Neural cell (in vitro differentiated cells): Measurements from ENCODE around the gene ACSL5.

Experiments used
- CTCF ChIP-seq: fragments of 450-650 bp; IDR thresholded peaks from 2 replicates; pipeline ENCODE4 v1.5.1; 2014; ENCODE audit warnings: antibody characterized with exemption, mild to moderate bottlenecking, moderate library complexity; ENCODE audit not compliant: poor library complexity, severe bottlenecking
- EP300 ChIP-seq: fragments of 450-650 bp; conservative IDR thresholded peaks from 2 replicates; pipeline ENCODE4 v1.6.1; 2014; ENCODE audit warnings: antibody characterized with exemption, mild to moderate bottlenecking, moderate library complexity; ENCODE audit not compliant: poor library complexity, severe bottlenecking
- EZH2 ChIP-seq: fragments of 200-600, 300-800 bp; shearing (Covaris generic), sonication (generic); IDR thresholded peaks from 2 replicates; pipeline ENCODE4 v1.6.1; 2014; ENCODE audit warnings: antibody characterized with exemption, low read length, borderline replicate concordance, mild to moderate bottlenecking; ENCODE audit not compliant: insufficient read depth, poor library complexity, severe bottlenecking
- MXI1 ChIP-seq: fragments of 450-650 bp; conservative IDR thresholded peaks from 2 replicates; pipeline ENCODE4 v1.6.1; 2014; ENCODE audit warnings: antibody characterized with exemption, mild to moderate bottlenecking; ENCODE audit not compliant: poor library complexity, severe bottlenecking
- POLR2AphosphoS5 ChIP-seq: IDR thresholded peaks from 2 replicates; pipeline ENCODE4 v1.6.1; 2012
- RAD21 ChIP-seq: fragments of 450-650 bp; conservative IDR thresholded peaks from 2 replicates; pipeline ENCODE4 v1.6.1; 2014; ENCODE audit warnings: antibody characterized with exemption, mild to moderate bottlenecking, moderate library complexity
- SMC3 ChIP-seq: fragments of 450-650 bp; conservative IDR thresholded peaks from 2 replicates; pipeline ENCODE4 v1.6.1; 2014; ENCODE audit warnings: antibody characterized with exemption, mild to moderate bottlenecking, moderate library complexity; ENCODE audit not compliant: poor library complexity
- TAF1 ChIP-seq: IDR thresholded peaks from 2 replicates; pipeline ENCODE4 v1.6.1; 2012; ENCODE audit warnings: low read depth
- TF ChIP-seq, protein P1 (sequence below): IDR thresholded peaks from 2 replicates; pipeline ENCODE4 v1.6.1; 2012; ENCODE audit warnings: borderline replicate concordance

- no peak for TF ChIP-seq CTCF
- TF ChIP-seq TAF1, result no peak
- no peak for TF ChIP-seq EP300
- no peak for TF ChIP-seq EZH2
- TF ChIP-seq, protein P1, sequence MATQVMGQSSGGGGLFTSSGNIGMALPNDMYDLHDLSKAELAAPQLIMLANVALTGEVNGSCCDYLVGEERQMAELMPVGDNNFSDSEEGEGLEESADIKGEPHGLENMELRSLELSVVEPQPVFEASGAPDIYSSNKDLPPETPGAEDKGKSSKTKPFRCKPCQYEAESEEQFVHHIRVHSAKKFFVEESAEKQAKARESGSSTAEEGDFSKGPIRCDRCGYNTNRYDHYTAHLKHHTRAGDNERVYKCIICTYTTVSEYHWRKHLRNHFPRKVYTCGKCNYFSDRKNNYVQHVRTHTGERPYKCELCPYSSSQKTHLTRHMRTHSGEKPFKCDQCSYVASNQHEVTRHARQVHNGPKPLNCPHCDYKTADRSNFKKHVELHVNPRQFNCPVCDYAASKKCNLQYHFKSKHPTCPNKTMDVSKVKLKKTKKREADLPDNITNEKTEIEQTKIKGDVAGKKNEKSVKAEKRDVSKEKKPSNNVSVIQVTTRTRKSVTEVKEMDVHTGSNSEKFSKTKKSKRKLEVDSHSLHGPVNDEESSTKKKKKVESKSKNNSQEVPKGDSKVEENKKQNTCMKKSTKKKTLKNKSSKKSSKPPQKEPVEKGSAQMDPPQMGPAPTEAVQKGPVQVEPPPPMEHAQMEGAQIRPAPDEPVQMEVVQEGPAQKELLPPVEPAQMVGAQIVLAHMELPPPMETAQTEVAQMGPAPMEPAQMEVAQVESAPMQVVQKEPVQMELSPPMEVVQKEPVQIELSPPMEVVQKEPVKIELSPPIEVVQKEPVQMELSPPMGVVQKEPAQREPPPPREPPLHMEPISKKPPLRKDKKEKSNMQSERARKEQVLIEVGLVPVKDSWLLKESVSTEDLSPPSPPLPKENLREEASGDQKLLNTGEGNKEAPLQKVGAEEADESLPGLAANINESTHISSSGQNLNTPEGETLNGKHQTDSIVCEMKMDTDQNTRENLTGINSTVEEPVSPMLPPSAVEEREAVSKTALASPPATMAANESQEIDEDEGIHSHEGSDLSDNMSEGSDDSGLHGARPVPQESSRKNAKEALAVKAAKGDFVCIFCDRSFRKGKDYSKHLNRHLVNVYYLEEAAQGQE, result no peak
- TF ChIP-seq POLR2AphosphoS5, result no peak
- TF ChIP-seq SMC3, result no peak
- no peak for TF ChIP-seq RAD21
- TF ChIP-seq MXI1, result no peak
These were observed 37.2 kb upstream of the ACSL5 start for GRCh38 chr10:112336556-112337201.
